Keratinocyte (primary cell): ENCODE results near the gene KRTAP4-6.

ENCODE experiments used
- CTCF ChIP-seq, 3 experiments: IDR thresholded peaks in 1 of 3; conservative IDR thresholded peaks in 1 of 3; optimal IDR thresholded peaks in 1 of 3; 2 replicates in 2 of 3; 3 replicates in 1 of 3; pipeline versions ENCODE3 to v1.5.1; 2011; ENCODE audit warnings: low read length in 3 of 3, mild to moderate bottlenecking in 3 of 3, moderate library complexity in 2 of 3, control low read depth in 1 of 3, inconsistent platforms in 1 of 3; ENCODE audit not compliant: insufficient read depth in 2 of 3; ENCODE audit errors: extremely low read depth in 1 of 3
- EZH2 ChIP-seq: IDR thresholded peaks from one replicate; pipeline ENCODE4 v1.6.1; 2012; ENCODE audit warnings: inconsistent platforms, mild to moderate bottlenecking, low read length, moderate library complexity

- TF ChIP-seq CTCF (optimal IDR thresholded peaks at IDR 0.05 in 1 of 3, IDR thresholded peaks at IDR 0.05 in 1 of 3, conservative IDR thresholded peaks at IDR 0.05 in 1 of 3; ENCODE audit: extremely low read depth in 1 of 3, insufficient read depth in 2 of 3, low read length in 3 of 3) (no peak), EZH2 (no peak)
These were observed 7.3 kb upstream of the KRTAP4-6 start for GRCh38 chr17:41147531-41148204.
